ENCODE data around the gene NCK2.

The NCK2 gene

GRCh38 chr2:105721991-105722511 lies 22.7 kb upstream of the NCK2 start:
- DNase-seq (ENCODE audit: extremely low spot score): no peak
- POLR2A ChIA-PET: no interaction called here
- TF ChIP-seq NFRKB (IDR thresholded peaks at IDR 0.05) (no peak), CTBP1 (IDR thresholded peaks at IDR 0.05; ENCODE audit: borderline replicate concordance) (no peak), ARNT (IDR thresholded peaks at IDR 0.05) (no peak), LEF1 (IDR thresholded peaks at IDR 0.05; ENCODE audit: borderline replicate concordance) (no peak), BHLHE40 (IDR thresholded peaks at IDR 0.05; ENCODE audit: borderline replicate concordance) (no peak), FOXA1 (IDR thresholded peaks at IDR 0.05) (no peak), HDGF (IDR thresholded peaks at IDR 0.05; ENCODE audit: borderline replicate concordance) (no peak), FOXM1 (IDR thresholded peaks at IDR 0.05; ENCODE audit: borderline replicate concordance) (no peak)
- CTCF ChIA-PET: no interaction called here

- no peak for DNase-seq (ENCODE audit: extremely low spot score)
- ChIA-PET POLR2A (no interaction called here), CTCF (no interaction called here)
- no peak for TF ChIP-seq ZNF384 (IDR thresholded peaks at IDR 0.05)
- no peak for TF ChIP-seq FOXK2 (IDR thresholded peaks at IDR 0.05)
- no peak for TF ChIP-seq ARNT (IDR thresholded peaks at IDR 0.05)
- no peak for TF ChIP-seq LEF1 (IDR thresholded peaks at IDR 0.05; ENCODE audit: borderline replicate concordance)
- no peak for TF ChIP-seq PKNOX1 (IDR thresholded peaks at IDR 0.05)
- TF ChIP-seq NFRKB (IDR thresholded peaks at IDR 0.05): no peak
- TF ChIP-seq CTBP1 (IDR thresholded peaks at IDR 0.05; ENCODE audit: borderline replicate concordance): no peak
- no peak for TF ChIP-seq L3MBTL2 (conservative IDR thresholded peaks at IDR 0.05)
- TF ChIP-seq TARDBP (IDR thresholded peaks at IDR 0.05): no peak
- no peak for TF ChIP-seq SP1 (IDR thresholded peaks at IDR 0.05)
- TF ChIP-seq SUZ12 (IDR thresholded peaks at IDR 0.05): no peak
- TF ChIP-seq ELF4 (IDR thresholded peaks at IDR 0.05): no peak
- no peak for TF ChIP-seq FOXA1 (IDR thresholded peaks at IDR 0.05)
- TF ChIP-seq FOXM1 (IDR thresholded peaks at IDR 0.05; ENCODE audit: borderline replicate concordance): no peak
These were observed 21.9 kb upstream of the NCK2 start for GRCh38 chr2:105722726-105723297.

GRCh38 chr2:105723431-105723830 lies 21.3 kb upstream of the NCK2 start:
- ChIA-PET POLR2A (no interaction called here), CTCF (no interaction called here)
- TF ChIP-seq FOXA1 (IDR thresholded peaks at IDR 0.05) (no peak), HDGF (IDR thresholded peaks at IDR 0.05; ENCODE audit: borderline replicate concordance) (no peak), LEF1 (IDR thresholded peaks at IDR 0.05; ENCODE audit: borderline replicate concordance) (no peak), ELF4 (IDR thresholded peaks at IDR 0.05) (no peak), PKNOX1 (IDR thresholded peaks at IDR 0.05) (no peak), FOXM1 (IDR thresholded peaks at IDR 0.05; ENCODE audit: borderline replicate concordance) (no peak), BHLHE40 (IDR thresholded peaks at IDR 0.05; ENCODE audit: borderline replicate concordance) (no peak), TARDBP (IDR thresholded peaks at IDR 0.05) (no peak)
- DNase-seq (ENCODE audit: extremely low spot score): no peak

- DNase-seq (ENCODE audit: extremely low spot score): no peak
- ChIA-PET POLR2A (no interaction called here), CTCF (interaction anchor here (1.0 kb wide), 1 partner anchor 12 kb away, joined by 3 read pairs; no protein-coding TSS in a partner anchor)
- TF ChIP-seq HDGF (IDR thresholded peaks at IDR 0.05; ENCODE audit: borderline replicate concordance) (no peak), FOXA1 (IDR thresholded peaks at IDR 0.05) (no peak), L3MBTL2 (conservative IDR thresholded peaks at IDR 0.05) (no peak), ZNF384 (IDR thresholded peaks at IDR 0.05) (no peak), SUZ12 (IDR thresholded peaks at IDR 0.05) (no peak), SP1 (IDR thresholded peaks at IDR 0.05) (no peak), FOXK2 (IDR thresholded peaks at IDR 0.05) (no peak), TARDBP (IDR thresholded peaks at IDR 0.05) (no peak), FOXM1 (IDR thresholded peaks at IDR 0.05; ENCODE audit: borderline replicate concordance) (no peak), BHLHE40 (IDR thresholded peaks at IDR 0.05; ENCODE audit: borderline replicate concordance) (no peak)
These were observed 19.3 kb upstream of the NCK2 start for GRCh38 chr2:105725388-105725787.

- TF ChIP-seq FOXK2 (IDR thresholded peaks at IDR 0.05) (no peak), HDGF (IDR thresholded peaks at IDR 0.05; ENCODE audit: borderline replicate concordance) (no peak), ELF4 (IDR thresholded peaks at IDR 0.05) (no peak), LEF1 (IDR thresholded peaks at IDR 0.05; ENCODE audit: borderline replicate concordance) (no peak), FOXM1 (IDR thresholded peaks at IDR 0.05; ENCODE audit: borderline replicate concordance) (no peak), NFRKB (IDR thresholded peaks at IDR 0.05) (no peak), L3MBTL2 (conservative IDR thresholded peaks at IDR 0.05) (no peak), SP1 (IDR thresholded peaks at IDR 0.05) (no peak), SUZ12 (IDR thresholded peaks at IDR 0.05) (no peak), ARNT (IDR thresholded peaks at IDR 0.05) (no peak), ZNF384 (IDR thresholded peaks at IDR 0.05) (no peak), TARDBP (IDR thresholded peaks at IDR 0.05) (no peak), CTBP1 (IDR thresholded peaks at IDR 0.05; ENCODE audit: borderline replicate concordance) (no peak)
- ChIA-PET CTCF (no interaction called here), POLR2A (interaction anchor here (0.8 kb wide), 1 partner anchor 14 kb away, joined by 3 read pairs; no protein-coding TSS in a partner anchor)
- DNase-seq (ENCODE audit: extremely low spot score): no peak
These were observed 14.5 kb upstream of the NCK2 start for GRCh38 chr2:105730170-105730569.

GRCh38 chr2:105731511-105731910 lies 13.2 kb upstream of the NCK2 start:
- no peak for DNase-seq (ENCODE audit: extremely low spot score)
- CTCF ChIA-PET: no interaction called here
- TF ChIP-seq FOXK2 (IDR thresholded peaks at IDR 0.05) (no peak), TARDBP (IDR thresholded peaks at IDR 0.05) (no peak), ZNF384 (IDR thresholded peaks at IDR 0.05) (no peak), FOXA1 (IDR thresholded peaks at IDR 0.05) (no peak), BHLHE40 (IDR thresholded peaks at IDR 0.05; ENCODE audit: borderline replicate concordance) (no peak), SUZ12 (IDR thresholded peaks at IDR 0.05) (no peak), HDGF (IDR thresholded peaks at IDR 0.05; ENCODE audit: borderline replicate concordance) (no peak), ARNT (IDR thresholded peaks at IDR 0.05) (no peak), NFRKB (IDR thresholded peaks at IDR 0.05) (no peak), ELF4 (IDR thresholded peaks at IDR 0.05) (no peak), SP1 (IDR thresholded peaks at IDR 0.05) (no peak), FOXM1 (IDR thresholded peaks at IDR 0.05; ENCODE audit: borderline replicate concordance) (no peak), PKNOX1 (IDR thresholded peaks at IDR 0.05) (no peak), LEF1 (IDR thresholded peaks at IDR 0.05; ENCODE audit: borderline replicate concordance) (no peak), L3MBTL2 (conservative IDR thresholded peaks at IDR 0.05) (no peak), CTBP1 (IDR thresholded peaks at IDR 0.05; ENCODE audit: borderline replicate concordance) (no peak)
- POLR2A ChIA-PET: no interaction called here

Measured in HEK293T (cell line).